GM12892 (cell line): Measurements from ENCODE around the gene PIK3CB.

ENCODE experiments used
- POLR2A ChIP-seq: IDR thresholded peaks from 2 replicates; pipeline ENCODE4 v1.6.1; 2011; ENCODE audit warnings: low read depth, low read length, control low read depth
- POLR2AphosphoS5 ChIP-seq: IDR thresholded peaks from 2 replicates; pipeline ENCODE4 v1.6.1; 2011; ENCODE audit warnings: low read depth, low read length, control low read depth

- no peak for TF ChIP-seq POLR2A
- no peak for TF ChIP-seq POLR2AphosphoS5
Measured at GRCh38 chr3:138712086-138712485, 122.6 kb downstream of the PIK3CB start.
